Mucosa of gallbladder (tissue), 1 donor: ENCODE results near the gene GALNT14. TPM values are rescaled to one million over a fixed set of nuclear protein-coding genes. Genes with fewer than 3 reads are reported as not detected.

Experiments used
- DNase-seq: peaks from one replicate; pipeline ENCODE4 v3.0.0-alpha.2; 2020; ENCODE audit warnings: low spot score
- total RNA-seq: library from RNA; stranded (reverse); gene quantifications from one replicate; pipeline ENCODE4 v1.2.1, GENCODE V29; 2021
- donor health status: DM: no; HTN: no; CAD: no.

Gene GALNT14
- total RNA-seq, 1 donor from 2014 or later: 7.6 TPM

- no peak for DNase-seq
These were observed 2.2 kb downstream of the GALNT14 start for GRCh38 chr2:31136000-31136399.

- no peak for DNase-seq
These were observed 3.8 kb downstream of the GALNT14 start for GRCh38 chr2:31134480-31134879.

- no peak for DNase-seq
These were observed 5.5 kb downstream of the GALNT14 start for GRCh38 chr2:31132786-31133185.

GRCh38 chr2:31131871-31132270 lies 6.4 kb downstream of the GALNT14 start:
- DNase-seq: no peak

- DNase-seq: no peak
These were observed 8.7 kb downstream of the GALNT14 start for GRCh38 chr2:31129375-31130171.

- no peak for DNase-seq
These were observed 10.3 kb downstream of the GALNT14 start for GRCh38 chr2:31127931-31128330.

- no peak for DNase-seq
These were observed 12.1 kb downstream of the GALNT14 start for GRCh38 chr2:31125918-31126695.

- no peak for DNase-seq
These were observed 13.3 kb downstream of the GALNT14 start for GRCh38 chr2:31124904-31125303.

GRCh38 chr2:31122133-31122532 lies 16.1 kb downstream of the GALNT14 start:
- no peak for DNase-seq

GRCh38 chr2:31113765-31114164 lies 24.5 kb downstream of the GALNT14 start:
- DNase-seq: no peak

- no peak for DNase-seq
These were observed 25.7 kb downstream of the GALNT14 start for GRCh38 chr2:31112544-31112943.

GRCh38 chr2:31110998-31111397 lies 27.2 kb downstream of the GALNT14 start:
- DNase-seq: no peak

- no peak for DNase-seq
These were observed 27.8 kb downstream of the GALNT14 start for GRCh38 chr2:31110431-31110830.

- no peak for DNase-seq
These were observed 28.5 kb downstream of the GALNT14 start for GRCh38 chr2:31109633-31110192.

- no peak for DNase-seq
These were observed 29.5 kb downstream of the GALNT14 start for GRCh38 chr2:31108561-31109286.

- DNase-seq: no peak
These were observed 30.5 kb downstream of the GALNT14 start for GRCh38 chr2:31107591-31108300.

- no peak for DNase-seq
These were observed 36.5 kb downstream of the GALNT14 start for GRCh38 chr2:31101701-31102100.

- DNase-seq: no peak
These were observed 40.2 kb downstream of the GALNT14 start for GRCh38 chr2:31097962-31098613.

- DNase-seq: no peak
These were observed 48.1 kb downstream of the GALNT14 start for GRCh38 chr2:31090188-31090587.

- no peak for DNase-seq
These were observed 48.6 kb downstream of the GALNT14 start for GRCh38 chr2:31089645-31090044.
